Stimulated activated CD4-positive, alpha-beta T cell treated with anti-CD3 and anti-CD28 coated beads, Interleukin-4, amount 100 ng/mL, for 1 hour (primary cell): ENCODE results near the gene HMX1.

ENCODE experiments used
- DNase-seq: peaks from one replicate; pipeline ENCODE4 v3.0.0-alpha.2; 2020

The HMX1 gene

GRCh38 chr4:8871417-8872401 is at the start of gene HMX1:
Gene HMX1 (minus strand): TSS chr4:8871839. CDS start chr4:8871614, 225 bp downstream.
- no peak for DNase-seq

DNA sequence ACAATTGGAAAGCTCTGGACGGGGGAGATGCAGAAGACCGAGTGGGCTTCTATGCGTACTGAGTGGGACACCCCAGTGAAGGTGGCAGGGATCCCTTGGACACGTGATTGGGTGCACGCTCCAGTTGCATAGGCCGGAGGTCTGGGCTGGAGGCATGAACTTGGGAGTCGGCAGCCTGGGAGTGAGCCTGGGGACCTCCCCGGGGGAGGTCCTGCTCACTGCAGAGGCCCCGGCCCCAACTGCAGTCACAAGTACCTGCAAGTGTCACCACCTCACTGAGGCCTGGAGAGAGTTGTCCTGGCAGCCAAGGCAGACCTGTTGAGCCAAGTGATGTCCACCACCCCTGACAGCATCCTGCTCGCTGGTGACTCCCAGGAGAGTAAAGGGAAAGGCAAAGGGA is 49.3 kb upstream of the HMX1 start:
- DNase-seq, result no peak

DNA sequence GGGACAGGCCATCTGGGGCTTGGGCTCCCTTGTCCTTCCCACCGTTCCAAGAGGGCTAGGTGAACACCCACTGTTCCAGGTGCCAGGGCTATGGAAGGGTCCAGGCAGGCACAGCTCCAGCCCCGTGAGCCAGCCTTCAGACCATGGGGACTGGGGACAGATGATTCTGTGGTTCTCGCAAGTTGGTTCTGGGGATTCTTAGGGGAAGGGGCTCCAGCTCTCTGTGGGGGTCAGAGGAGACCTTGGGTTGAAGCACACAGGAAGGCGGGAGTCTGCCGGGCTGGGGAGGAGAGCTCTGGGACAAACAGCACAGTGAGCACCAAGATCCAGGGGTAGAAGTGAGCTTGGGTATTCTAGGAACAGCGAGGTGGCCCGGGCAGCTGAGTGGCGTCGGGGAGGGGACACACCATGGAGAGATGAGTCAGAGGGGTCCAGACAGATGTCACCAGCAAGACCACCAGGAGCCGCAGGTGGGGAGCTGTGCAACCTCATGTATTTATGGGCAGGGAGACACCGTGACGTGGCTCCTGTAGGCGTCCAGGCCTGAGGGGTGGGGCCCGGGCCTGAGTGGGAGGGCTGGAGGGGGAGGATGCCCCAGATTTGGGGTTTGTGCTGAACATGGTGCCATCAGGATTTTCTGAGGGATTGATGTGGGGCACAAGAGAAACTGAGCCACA is 48.8 kb upstream of the HMX1 start:
- no peak for DNase-seq

DNA sequence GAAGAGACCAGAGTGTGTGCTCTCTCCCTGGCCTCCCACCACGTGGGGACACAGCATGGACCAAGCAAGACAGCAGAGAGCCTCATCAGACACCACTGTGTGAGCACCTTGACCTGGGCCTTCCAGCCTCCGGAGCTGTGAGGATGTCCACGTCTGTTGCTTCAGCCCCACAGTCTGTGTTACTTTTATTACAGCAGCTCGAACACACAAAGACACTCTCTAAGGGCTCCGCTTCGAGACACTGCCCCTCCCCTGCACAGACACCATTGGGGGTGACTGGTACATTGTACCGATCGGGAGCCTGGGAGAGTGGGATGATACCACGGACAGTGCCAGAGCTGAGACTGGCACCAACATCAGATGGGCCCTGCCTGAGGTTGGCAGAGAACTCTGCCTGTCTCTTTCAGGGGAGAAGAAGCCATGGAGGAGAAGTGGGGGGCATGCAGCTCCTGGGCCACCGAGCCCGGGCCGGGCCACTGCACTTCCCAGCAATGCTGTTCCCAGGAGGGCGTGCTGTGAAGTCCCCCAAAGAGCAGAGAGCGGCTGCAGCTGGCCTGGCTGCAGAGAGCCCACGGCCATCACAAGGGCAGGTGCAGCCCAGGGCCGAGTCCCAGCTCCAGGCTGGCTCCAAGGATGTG is 48.1 kb upstream of the HMX1 start:
- DNase-seq, result no peak

- DNase-seq, result peak; percentile 65
These were observed 46.5 kb upstream of the HMX1 start for GRCh38 chr4:8917868-8918783.

- DNase-seq, result no peak
These were observed 45.7 kb upstream of the HMX1 start for GRCh38 chr4:8917321-8917811.

- DNase-seq, result no peak
These were observed 45.3 kb upstream of the HMX1 start for GRCh38 chr4:8916906-8917305.

- no peak for DNase-seq
These were observed 44.8 kb upstream of the HMX1 start for GRCh38 chr4:8916351-8916885.

DNA sequence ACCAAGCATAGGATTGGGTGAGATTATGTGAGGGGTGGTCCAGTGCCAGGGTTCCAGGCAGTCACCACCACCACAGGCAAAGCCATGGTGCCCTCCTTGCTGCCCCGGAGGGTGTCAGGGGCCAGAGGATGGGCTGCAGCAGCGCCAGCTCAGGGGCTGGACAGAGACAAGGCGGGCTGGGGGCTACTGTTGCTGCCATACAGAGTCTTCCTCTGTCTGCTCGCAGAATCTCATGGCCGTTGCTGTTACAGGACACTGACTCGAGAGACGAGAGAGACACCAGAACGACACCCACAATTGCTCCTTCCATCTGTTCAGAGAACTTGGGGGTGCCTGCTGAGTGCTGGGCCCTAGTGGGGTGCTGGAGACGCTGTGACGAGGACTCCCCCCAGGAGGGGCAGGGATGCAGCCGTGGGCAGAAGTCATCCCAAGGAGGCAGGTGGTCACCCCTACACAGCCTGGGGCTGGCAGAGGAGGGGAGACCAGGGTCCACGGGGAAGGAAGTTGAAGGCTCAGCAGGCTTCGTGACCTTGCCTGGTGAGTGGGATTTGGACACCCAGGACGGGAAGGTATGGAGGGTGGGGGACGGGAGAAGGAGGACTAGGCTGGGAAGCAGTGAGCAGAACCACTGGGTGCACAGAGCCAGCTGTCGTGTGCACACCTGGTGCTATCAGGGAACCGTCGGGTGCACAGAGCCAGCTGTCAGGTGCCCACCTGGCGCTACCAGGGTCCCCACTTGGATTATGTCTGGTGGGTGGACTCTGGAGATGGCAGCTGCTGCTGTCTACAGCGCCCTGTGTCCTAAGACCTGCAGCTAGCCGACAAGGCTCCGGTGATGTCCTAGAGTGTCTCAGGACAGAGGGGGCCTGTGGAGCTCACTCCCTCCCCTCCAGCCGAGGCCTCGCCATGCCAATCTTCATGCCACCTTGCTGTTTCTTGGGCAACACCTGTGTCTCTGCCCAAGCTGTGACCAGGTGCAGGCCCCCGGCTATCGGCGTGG is 43.9 kb upstream of the HMX1 start:
- no peak for DNase-seq

DNA sequence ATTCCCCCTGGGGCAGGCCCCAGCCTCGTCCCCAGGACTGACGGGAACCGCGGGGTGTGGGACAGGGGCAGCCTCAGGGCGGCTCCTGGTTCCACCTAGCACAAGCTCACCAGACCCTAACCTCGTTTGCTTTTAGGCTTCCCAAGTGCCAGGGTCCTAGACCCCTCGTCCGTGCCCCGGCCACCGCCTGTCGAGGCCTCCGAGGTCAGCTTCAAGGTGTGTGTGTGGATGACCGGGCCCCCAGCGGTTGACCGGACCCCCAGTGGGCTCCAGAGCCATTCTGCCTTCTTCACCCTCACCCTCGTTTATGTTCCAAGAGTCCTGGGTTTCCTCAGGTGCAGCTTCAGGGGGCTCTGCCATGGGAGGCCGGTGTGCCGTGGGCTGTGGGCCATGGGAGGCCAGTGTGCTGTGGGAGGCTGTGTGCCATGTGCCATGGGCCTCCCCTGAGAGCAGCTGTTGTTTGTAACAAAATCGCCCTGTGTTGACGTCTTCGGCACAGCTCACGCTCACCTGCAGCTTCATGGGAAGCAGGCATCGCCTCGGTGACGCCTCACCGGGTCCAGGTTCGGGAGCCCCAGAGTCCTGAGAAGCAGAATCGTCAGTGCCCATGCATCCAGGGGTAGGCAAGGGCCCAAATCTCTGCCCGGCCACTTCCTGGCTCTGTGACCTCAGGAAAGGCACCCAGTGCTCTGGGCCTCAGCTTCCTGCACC is 43.0 kb upstream of the HMX1 start:
- no peak for DNase-seq

DNA sequence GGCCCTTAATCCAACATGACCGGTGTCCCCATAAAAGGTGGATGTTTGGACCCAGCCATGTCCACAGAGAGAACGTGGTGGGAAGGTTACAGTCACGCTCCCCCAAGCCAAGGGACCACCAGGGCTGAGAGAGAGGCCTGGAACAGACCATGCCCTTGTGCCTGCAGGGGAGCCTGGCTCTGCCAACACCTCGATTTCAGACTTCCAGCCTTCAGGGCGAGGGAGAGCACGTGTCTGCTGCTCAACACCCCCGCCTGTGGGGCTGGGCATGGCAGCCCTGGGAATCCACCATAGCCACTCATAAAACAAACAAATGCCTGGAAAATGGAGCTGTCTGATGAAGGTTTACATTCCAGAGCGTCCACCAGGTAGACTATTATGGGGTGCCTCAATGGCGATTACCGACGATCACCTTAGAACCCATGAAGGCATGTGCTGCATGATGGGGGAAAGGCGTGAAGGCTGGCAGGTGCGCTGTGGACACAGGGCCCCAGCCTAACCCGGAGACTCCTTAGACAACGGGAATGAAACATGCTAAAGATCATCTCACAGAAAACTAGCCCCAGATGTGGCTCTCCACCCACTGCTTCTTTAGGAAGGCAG is 42.3 kb upstream of the HMX1 start:
- no peak for DNase-seq

DNA sequence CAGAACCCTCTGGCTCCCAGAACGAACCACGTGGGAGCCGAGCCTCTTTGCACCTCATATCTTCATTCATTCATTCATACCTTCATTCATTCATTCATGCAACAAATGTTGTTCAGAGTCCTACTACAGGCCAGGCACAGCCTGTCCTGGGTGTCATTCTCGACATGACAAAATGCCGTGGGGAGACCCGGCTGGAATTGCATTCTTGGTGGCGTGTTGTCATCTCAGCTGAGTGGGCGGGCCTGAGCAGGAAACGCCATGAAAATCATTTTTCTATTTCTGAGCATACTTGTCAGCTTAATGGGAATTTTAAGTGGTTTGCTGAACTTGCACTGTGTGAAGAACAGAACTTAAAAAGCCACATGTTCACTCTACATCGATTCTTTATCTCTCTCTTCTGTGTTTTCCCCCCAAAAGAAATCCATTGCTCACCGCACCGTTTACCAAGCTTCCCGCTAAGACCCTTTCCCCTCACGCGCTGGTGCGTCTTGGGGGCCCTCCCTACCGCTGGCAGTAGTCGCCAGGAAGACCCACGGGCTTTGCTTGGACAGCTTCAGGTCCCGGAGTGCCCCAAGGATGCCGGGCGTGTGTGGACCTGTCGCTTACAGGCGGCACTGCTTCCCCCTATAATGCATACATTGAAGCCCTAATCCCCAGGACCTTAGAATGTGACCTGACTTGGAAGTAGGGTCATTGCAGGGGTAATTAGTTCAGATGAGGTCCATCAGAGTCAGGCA is 41.6 kb upstream of the HMX1 start:
- DNase-seq, result no peak

DNA sequence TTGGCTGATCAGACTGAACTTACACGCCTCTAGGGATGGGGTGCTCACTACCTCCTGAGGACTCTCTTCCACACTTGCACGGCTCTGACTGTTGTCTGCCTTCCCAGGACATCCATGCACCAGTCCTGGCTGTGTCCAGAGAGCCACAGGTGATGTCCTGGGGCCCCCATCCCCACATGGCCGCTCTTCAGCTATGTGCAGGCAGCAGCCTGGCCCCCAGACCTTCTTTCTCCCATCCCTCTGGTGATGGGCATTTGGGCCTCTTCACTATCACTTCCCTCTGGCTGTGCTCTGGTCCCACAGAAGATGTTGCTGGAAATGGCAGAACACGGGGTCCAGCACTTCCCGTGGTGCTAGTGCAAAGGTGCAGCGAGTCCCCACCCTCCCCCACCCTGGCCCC is 40.9 kb upstream of the HMX1 start:
- DNase-seq, result no peak

DNA sequence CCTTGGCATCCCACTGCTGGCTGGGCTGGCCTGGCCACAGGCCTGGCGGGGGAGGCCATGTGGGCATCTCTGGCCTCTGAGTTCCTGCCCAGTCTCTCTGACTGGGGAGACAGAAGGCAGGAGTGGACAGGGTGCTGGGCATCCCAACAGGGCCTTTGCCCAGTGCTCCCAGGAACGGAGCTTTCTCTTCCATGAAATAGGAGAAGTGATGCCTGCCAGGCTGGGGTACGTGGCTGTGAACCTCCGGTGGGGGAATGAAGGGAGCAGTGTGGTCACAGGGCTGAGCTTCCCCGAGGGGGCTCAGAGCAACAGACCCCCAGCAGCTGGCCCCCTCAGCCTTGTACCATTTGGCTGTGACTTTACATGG is 40.4 kb upstream of the HMX1 start:
- no peak for DNase-seq

DNA sequence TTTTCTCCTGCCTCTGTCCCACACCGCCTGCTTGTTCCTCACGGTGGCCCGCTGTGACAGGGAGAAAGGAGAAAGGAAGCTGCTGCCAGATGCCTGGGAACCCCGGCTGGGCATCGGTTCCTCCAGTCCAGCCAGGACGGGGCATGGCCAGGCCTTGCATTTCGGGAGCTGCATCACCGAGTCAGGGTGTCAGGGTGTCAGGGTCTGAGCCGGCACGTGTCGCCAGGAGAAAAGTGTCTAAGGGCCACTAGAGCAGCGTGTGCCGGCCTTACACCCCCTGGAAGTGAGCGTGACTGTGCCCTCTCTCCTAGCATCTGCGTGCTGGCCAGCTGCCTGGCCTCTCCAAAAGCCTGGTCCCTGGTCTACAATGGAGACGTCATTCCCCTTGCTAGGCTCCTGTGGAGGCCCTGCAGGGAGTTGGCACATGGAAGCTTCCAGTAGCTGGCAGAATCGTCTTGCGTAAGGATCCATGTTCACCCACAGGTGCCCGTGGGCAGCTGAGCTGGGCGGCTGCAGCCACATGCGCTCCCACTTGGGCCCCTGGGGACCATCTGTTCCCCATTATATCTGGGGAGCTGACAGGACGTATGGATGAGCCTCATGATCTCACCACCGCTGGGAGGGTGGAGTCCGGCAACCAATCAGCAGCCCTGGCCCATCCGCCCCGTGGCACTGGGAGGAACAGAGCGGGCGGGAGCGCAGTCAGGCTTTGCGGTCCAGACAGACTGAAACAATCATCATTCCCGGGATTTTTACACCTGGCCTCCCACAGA is 39.9 kb upstream of the HMX1 start:
- DNase-seq, result no peak

DNA sequence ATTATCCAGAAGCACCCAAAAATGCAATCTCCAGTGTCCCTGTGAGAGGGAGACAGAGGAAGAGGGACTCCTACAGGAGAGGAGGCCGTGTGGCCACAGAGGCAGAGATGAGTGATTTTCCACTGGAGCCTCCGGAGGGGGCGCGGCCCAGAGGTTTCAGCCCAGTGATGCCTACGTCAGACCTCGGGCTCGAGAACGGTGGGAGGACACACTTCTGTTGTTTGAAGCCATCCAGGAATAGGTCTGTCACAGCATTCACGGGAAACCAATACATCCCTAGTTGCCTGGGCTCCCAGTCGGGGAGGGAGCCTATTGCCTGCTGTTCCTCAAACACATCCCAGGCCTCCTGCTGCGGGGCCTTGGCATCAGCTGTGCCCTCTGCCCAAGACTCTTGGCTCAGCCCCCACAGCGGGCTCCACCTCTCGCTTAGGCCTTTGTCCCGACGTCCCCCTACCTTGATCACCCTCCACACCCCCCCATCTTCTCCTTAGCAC is 39.2 kb upstream of the HMX1 start:
- no peak for DNase-seq

- no peak for DNase-seq
These were observed 38.6 kb upstream of the HMX1 start for GRCh38 chr4:8910100-8910821.
